Activated T-cell treated with anti-CD3 and anti-CD28 coated beads, Interleukin-2, amount 50 U/mL, for 4 hours (primary cell): ENCODE results near the gene LDB2. TPM values are rescaled to one million over a fixed set of nuclear protein-coding genes. Genes with fewer than 3 reads are reported as not detected.

Source experiments
- ATAC-seq, 2 donors: fragments of 200-7000 bp; cut with Tn5 transposase; one replicate each; pipeline ENCODE4 v1.10.0; 2021
- DNase-seq: peaks from one replicate; pipeline ENCODE4 v3.0.0-alpha.2; 2020
- H3K27me3 Mint-ChIP-seq: one replicate; pipeline ENCODE4 v1.8.0; 2021; ENCODE audit warnings: low read depth, mixed read lengths
- H3K36me3 Mint-ChIP-seq: one replicate; pipeline ENCODE4 v1.8.0; 2022; ENCODE audit warnings: mixed read lengths; ENCODE audit not compliant: insufficient read depth
- H3K4me1 Mint-ChIP-seq: one replicate; pipeline ENCODE4 v1.8.0; 2021; ENCODE audit warnings: low read depth, mixed read lengths
- H3K4me3 Mint-ChIP-seq: one replicate; pipeline ENCODE4 v1.8.0; 2021; ENCODE audit warnings: mild to moderate bottlenecking, moderate library complexity, mixed read lengths
- H3K9me3 Mint-ChIP-seq: one replicate; pipeline ENCODE4 v1.8.0; 2021; ENCODE audit warnings: mixed read lengths
- total RNA-seq, 3 donors: library from RNA; stranded (reverse); gene quantifications; one replicate each; pipeline ENCODE4 v1.2.1, GENCODE V29; 2021

LDB2 gene
- total RNA-seq, 3 donors from 2014 or later: 0.11 TPM; not detected in 2

DNA sequence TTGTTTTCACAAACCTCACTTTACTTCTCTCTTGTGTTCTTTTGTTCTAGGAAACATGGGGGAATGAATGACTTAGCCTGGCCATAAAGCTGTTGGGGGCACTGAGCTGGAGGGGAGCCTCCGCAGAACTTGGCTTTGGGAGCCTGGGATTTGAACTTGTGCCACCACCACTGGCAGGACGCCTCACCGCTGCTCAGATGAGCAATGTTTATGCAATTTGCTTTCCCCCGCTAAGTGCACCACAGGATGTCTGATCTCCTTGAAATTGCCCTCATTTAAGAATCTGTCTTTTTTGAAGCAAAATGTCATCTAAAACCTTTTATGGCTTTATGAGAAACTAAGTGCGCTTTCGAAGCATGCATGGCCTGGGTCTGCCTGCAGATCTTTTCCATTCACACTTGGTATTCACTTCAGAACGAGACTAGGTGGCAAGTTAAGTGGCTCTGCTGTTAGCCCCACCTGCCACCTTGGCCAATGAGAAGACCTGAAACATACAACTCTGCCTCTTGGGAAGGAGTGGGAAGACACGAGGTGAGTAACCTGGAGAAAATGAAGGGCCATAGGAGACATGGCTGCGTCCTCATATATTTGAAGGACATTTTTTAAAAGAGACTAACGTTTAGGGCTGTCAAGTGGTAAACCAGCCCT is 119.3 kb downstream of the LDB2 start:
- H3K27me3 Mint-ChIP-seq: no peaks in the 10 kb centered on the region
- H3K4me3 Mint-ChIP-seq: no peak overlapping the region
- DNase-seq (no peak), ATAC-seq (no peak)
- no peaks in the 10 kb centered on the region for H3K4me1 Mint-ChIP-seq
- no peaks in the 10 kb centered on the region for H3K36me3 Mint-ChIP-seq
- no peaks in the 10 kb centered on the region for H3K9me3 Mint-ChIP-seq

DNA sequence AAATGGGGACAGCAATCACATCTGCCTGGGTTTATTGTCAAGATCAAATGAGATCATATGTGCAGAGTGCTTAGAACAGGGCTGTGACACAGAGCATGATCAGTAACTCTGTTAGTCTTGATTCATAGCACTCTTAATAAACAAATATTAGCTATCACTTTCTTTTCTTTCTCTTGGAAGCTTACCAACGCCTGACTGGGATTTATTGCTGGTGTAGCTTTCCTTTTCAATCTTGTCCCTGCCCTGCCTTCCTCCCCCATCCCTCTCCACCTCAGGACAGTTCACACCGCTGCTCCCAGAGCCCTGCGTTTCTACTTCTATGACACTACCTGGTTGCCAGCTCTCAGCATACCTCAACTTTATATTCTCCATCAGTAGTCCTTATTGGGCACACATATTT is 120.7 kb downstream of the LDB2 start:
- no peak for DNase-seq
- no peak for ATAC-seq
- no peaks in the 10 kb centered on the region for H3K4me1 Mint-ChIP-seq
- H3K27me3 Mint-ChIP-seq: no peaks in the 10 kb centered on the region
- H3K36me3 Mint-ChIP-seq: no peaks in the 10 kb centered on the region
- no peaks in the 10 kb centered on the region for H3K9me3 Mint-ChIP-seq
- H3K4me3 Mint-ChIP-seq: no peak overlapping the region

DNA sequence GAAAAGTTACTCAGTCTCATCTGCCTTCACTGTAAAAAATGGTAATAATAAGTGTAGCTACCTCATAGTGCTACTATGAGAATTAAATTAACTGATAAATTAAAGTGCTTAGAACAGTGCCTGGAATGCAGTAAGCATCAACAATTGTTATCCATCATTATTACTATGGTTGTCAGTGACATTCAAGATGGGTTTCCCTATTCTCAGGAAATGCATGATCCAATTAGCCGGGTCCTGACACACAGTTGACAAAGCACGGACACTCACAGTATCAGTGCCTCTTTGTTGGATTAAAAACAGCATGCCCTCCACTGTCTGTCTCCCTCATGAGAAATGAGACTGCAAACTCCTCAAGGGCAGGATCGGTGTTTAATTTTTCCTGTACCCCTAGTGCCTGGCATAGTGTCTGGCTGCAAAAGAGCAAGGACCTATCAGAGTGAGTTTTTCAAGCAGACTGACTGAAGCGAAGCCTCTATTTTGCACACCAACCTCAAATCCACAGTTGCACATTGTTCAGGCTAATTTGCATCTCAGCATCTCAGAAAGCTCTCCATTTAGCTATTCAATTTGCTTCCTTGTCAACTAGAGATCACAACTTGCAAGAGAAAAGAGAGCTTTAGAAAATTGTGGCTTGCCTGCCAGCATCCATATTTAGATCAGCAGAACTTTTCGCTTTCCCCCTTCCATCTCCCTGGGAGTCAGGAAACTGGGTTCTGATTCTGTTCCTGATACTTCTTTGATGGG is 122.9 kb downstream of the LDB2 start:
- Mint-ChIP-seq H3K4me1 (no peaks in the 10 kb centered on the region), H3K27me3 (no peaks in the 10 kb centered on the region), H3K9me3 (no peaks in the 10 kb centered on the region), H3K4me3 (no peak overlapping the region), H3K36me3 (no peaks in the 10 kb centered on the region)
- DNase-seq (no peak), ATAC-seq (no peak)

DNA sequence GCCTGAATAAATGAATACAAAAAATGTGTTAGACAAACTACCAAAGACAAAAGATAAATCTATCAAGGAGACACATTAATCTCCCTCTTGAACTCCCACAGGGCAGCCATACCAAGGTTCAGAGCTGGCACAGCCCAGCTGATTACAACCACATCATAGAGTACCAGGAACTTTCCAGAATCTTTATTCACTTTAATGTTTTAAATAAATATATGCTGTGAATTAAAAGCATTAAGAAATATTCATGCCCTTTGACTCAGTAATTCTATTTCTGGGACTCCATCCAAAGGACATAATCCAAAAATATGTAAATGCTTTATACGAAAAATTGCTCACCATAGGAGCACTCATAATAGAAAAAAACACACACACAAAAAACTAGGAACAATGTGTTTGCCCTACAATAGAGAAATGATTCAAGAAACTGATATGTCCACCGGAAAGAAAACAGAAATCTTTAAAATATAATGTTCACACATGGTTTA is 126.0 kb downstream of the LDB2 start:
- H3K4me3 Mint-ChIP-seq: no peak overlapping the region
- H3K4me1 Mint-ChIP-seq: no peaks in the 10 kb centered on the region
- no peaks in the 10 kb centered on the region for H3K27me3 Mint-ChIP-seq
- H3K9me3 Mint-ChIP-seq: no peaks in the 10 kb centered on the region
- DNase-seq: no peak
- no peaks in the 10 kb centered on the region for H3K36me3 Mint-ChIP-seq
- ATAC-seq: no peak

DNA sequence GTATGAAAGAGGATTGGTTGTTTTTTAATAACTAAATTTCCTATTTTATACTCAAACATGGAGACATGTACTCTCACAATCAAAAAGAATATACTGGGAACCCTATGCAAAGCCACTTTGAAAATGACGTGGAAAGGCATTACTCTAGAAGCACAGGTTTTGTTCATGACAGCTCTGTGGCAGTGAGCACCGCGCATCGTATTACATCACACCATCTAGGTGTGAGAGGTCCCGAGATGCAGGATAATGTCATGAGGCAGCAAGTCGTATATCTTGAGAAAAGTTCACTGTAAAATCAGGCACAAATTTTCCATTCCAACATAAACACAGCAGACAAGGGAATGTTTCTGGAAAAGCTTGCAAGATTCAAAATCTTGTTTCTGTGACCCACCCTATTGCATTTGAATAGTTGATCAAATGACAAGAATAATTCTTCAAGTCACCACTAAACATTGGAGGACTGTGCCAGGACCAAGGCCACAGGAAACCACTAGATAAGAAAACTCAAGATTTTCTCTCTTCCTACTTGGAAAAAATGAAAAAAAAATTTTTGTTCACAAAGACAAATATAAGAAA is 127.6 kb downstream of the LDB2 start:
- no peaks in the 10 kb centered on the region for H3K27me3 Mint-ChIP-seq
- no peaks in the 10 kb centered on the region for H3K36me3 Mint-ChIP-seq
- H3K9me3 Mint-ChIP-seq: no peaks in the 10 kb centered on the region
- DNase-seq: no peak
- no peak for ATAC-seq
- no peak overlapping the region for H3K4me3 Mint-ChIP-seq
- no peaks in the 10 kb centered on the region for H3K4me1 Mint-ChIP-seq

DNA sequence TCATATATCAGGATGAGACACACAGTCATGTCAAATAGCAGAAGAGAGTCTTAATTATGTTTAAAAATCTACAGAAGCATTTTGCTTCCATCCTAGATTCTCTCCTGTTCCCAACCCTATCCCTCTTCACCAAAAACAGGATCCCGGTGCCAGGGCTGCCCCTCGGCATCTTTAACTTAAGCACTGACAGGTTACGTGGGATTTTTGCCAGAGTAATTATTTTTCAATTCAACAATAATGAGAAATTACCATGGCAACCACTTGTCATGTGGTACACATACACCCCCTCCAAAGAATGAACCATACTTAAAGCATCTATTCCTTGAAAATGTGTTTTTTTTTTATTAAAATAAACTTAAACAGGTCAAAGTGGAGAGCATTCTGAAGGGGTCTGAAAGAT is 130.6 kb downstream of the LDB2 start:
- DNase-seq (no peak), ATAC-seq (no peak)
- Mint-ChIP-seq H3K36me3 (no peaks in the 10 kb centered on the region), H3K4me3 (no peak overlapping the region), H3K27me3 (no peaks in the 10 kb centered on the region), H3K9me3 (no peaks in the 10 kb centered on the region), H3K4me1 (no peaks in the 10 kb centered on the region)

DNA sequence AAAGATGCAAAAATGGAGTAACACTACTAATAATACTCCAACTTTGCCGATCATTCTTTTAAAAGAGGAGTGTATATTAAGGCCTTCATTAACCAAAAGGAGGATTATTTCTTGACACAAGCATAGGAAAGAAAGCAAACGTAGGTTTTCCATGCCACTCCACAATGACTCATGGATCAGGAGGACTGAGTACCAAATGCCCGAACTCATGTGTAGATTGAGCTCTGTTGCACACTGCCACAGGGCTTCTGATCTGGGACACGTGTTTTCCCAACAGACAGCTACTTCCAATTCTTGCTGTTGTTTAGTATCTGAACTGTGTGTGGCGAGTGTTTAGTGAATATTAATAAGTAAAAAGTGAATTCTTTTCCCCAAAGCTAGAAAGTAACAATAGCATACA is 131.2 kb downstream of the LDB2 start:
- DNase-seq: no peak
- no peaks in the 10 kb centered on the region for H3K36me3 Mint-ChIP-seq
- no peaks in the 10 kb centered on the region for H3K9me3 Mint-ChIP-seq
- H3K4me3 Mint-ChIP-seq: no peak overlapping the region
- no peaks in the 10 kb centered on the region for H3K4me1 Mint-ChIP-seq
- no peak for ATAC-seq
- H3K27me3 Mint-ChIP-seq: no peaks in the 10 kb centered on the region

DNA sequence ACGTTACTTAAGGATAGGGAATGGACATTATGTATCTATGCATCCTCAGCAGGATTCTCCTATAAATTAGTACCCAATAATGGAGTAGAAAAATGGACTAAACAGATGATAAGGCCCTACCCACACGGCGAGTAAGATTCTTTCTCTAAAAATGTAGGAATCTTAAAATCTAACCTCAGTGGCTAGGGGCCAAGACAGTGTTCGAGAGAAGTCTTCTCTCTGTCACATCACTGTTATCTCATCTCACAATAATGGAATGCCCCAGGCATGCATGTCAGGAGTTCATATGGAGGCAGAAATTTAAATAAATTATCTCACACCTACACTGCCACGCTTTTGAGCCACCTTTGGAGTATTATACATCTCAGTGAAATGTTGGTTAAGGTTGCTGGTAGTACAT is 132.9 kb downstream of the LDB2 start:
- H3K4me3 Mint-ChIP-seq: no peak overlapping the region
- no peak for DNase-seq
- no peaks in the 10 kb centered on the region for H3K4me1 Mint-ChIP-seq
- no peaks in the 10 kb centered on the region for H3K9me3 Mint-ChIP-seq
- no peak for ATAC-seq
- no peaks in the 10 kb centered on the region for H3K27me3 Mint-ChIP-seq
- H3K36me3 Mint-ChIP-seq: no peaks in the 10 kb centered on the region

DNA sequence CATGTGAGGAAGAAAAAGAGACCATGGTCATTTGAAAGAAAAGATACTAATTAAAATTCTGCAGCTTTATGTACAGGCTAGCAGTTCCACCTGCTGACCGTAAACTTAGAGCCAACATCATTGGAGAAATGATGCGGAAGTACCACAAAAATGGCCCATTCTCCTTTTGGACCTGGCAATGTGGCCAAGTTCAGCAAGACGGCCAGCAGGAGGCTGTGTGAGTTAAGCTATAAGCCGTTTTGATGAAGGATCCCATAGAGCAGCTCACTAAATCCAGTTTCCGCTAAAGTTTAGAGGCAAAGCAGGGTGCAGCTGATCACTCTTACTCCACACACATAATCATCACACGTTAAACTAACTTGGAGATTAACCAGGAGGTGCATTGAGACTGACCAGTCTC is 133.8 kb downstream of the LDB2 start:
- ATAC-seq (no peak), DNase-seq (no peak)
- Mint-ChIP-seq H3K4me3 (no peak overlapping the region), H3K9me3 (no peaks in the 10 kb centered on the region), H3K36me3 (no peaks in the 10 kb centered on the region), H3K4me1 (no peaks in the 10 kb centered on the region), H3K27me3 (no peaks in the 10 kb centered on the region)

DNA sequence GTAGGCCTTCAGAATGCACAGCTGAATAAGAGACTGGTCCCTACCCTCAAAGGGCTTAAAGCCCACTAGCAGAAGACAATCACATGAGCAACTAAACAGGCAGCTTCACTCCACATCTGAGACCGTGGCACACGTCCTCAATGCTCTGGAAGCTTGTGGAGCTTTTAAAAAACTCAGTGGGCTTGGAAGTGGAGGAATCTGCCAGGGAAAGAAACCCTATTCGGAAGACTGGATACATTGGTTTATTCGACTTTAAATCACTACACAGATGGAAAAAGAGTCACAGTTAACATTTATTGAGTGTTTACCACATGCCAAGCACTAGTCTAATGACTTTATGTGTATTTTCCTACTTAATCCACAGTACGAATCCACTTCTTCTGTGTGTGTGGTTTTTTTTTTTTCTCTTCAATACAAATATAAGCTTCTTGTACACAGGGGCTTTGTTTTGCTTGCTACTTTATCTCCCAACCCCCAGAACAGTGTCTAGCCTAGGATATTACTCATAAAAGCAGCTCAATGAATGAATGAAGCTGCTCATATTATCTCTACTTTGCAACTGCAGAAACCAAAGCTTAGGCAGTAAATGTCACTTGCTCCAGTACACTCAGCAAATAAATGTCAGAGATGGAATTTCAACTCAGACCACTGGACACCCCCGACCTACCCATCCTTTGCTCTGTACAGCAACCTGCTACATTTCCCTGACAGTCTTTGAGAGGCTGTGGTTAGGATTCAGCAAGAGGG is 137.7 kb downstream of the LDB2 start:
- H3K4me1 Mint-ChIP-seq: no peaks in the 10 kb centered on the region
- ATAC-seq (no peak), DNase-seq (no peak)
- H3K9me3 Mint-ChIP-seq: no peaks in the 10 kb centered on the region
- H3K36me3 Mint-ChIP-seq: no peaks in the 10 kb centered on the region
- no peaks in the 10 kb centered on the region for H3K27me3 Mint-ChIP-seq
- no peak overlapping the region for H3K4me3 Mint-ChIP-seq

DNA sequence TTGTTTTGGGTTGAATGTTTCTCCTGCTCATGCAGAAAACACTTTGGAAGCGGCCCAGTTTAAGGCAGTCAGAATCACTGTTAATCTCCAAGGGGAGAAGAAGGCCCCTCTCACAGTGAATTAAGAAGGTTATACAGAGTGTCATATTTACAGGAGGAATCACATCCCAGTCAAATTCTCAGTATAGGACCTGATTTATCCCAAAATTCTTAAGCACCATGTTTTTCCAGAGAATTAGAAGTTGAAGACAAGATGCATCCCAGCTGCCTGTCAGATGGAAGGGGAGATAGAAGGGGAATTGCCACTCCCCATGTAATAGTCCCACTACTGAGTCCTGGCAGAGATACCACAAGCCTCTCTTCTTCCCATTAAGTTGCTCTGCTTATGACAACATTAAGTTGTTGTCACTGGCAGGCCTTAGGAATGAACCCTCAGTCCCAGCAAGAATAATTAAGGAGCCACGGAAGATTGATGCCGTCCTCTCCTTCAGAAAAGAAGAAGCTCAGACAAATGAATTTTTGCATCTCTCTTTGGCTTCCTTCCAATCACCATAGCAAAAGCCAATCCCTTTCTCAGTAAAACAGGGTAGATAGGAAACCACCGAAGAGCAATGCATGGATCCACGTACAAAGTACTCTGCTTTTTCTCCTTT is 138.4 kb downstream of the LDB2 start:
- ATAC-seq: no peak
- Mint-ChIP-seq H3K4me3 (no peak overlapping the region), H3K4me1 (no peaks in the 10 kb centered on the region), H3K27me3 (no peaks in the 10 kb centered on the region), H3K36me3 (no peaks in the 10 kb centered on the region), H3K9me3 (no peaks in the 10 kb centered on the region)
- no peak for DNase-seq

DNA sequence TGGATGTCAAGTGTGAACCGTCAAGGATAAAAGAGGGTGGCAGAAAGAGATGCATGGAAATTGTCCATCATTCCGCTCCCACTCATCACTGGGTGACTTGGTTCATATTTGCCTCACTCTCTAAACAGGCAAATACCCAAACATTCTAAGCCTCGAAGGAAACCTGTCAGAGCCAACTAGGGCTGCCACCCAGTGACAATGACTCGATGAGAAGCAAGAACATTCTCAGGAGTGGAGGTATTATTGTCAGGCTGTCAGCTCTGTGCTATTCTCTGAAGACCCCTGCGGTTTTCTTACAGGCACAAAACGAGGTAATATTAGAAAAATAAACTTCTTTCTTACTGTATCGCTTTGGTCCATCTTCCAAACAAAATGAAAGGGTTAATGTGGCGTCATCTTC is 139.6 kb downstream of the LDB2 start:
- ATAC-seq (no peak), DNase-seq (no peak)
- no peaks in the 10 kb centered on the region for H3K9me3 Mint-ChIP-seq
- no peaks in the 10 kb centered on the region for H3K27me3 Mint-ChIP-seq
- H3K36me3 Mint-ChIP-seq: no peaks in the 10 kb centered on the region
- no peak overlapping the region for H3K4me3 Mint-ChIP-seq
- H3K4me1 Mint-ChIP-seq: no peaks in the 10 kb centered on the region

DNA sequence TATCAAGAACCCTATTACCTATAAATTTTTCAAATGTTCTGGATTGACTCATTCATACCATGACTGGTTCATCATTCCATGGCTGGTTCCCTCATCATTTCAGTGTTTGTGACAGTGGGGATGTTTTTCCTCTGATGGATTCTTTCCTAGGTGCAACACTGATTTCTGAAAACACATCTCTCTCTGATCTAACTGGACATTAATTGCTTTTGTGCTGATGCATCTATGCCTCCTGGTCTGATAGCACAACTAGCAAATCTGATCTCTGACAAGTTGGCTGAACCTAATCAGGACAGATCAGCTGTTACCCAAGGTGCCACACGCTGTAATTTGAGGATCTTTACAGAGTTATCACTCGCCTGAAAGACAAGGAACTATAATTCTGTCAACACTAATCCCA is 140.2 kb downstream of the LDB2 start:
- no peaks in the 10 kb centered on the region for H3K4me1 Mint-ChIP-seq
- no peaks in the 10 kb centered on the region for H3K36me3 Mint-ChIP-seq
- no peaks in the 10 kb centered on the region for H3K27me3 Mint-ChIP-seq
- ATAC-seq (no peak), DNase-seq (no peak)
- no peak overlapping the region for H3K4me3 Mint-ChIP-seq
- no peaks in the 10 kb centered on the region for H3K9me3 Mint-ChIP-seq

DNA sequence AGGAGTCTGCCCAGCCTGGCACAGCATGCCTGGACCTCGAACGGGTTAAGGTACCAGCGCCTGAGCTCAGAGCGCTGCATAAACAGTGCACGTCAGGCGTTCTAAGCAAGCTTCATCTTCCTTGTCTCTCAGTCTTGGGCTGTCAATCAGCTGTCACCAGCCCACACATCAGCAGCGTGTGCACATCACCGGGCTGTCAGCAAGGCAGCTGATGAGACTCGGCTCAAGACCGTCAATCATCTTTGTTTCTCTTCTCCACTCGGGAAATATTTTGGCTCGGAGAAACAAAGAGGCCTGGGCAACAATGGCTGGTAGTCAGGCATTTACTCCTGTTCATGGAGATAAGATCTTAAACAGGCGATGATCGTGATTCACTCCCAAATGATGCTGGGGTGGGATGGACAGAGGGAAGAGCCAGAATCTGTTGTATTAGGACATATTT is 141.3 kb downstream of the LDB2 start:
- ATAC-seq (no peak), DNase-seq (no peak)
- H3K9me3 Mint-ChIP-seq: no peaks in the 10 kb centered on the region
- no peaks in the 10 kb centered on the region for H3K36me3 Mint-ChIP-seq
- H3K4me3 Mint-ChIP-seq: no peak overlapping the region
- H3K27me3 Mint-ChIP-seq: no peaks in the 10 kb centered on the region
- H3K4me1 Mint-ChIP-seq: no peaks in the 10 kb centered on the region
